Fibroblast of peridontal ligament (primary cell): Measurements from ENCODE around the gene INHBB.
"Not testable (repeated sequence)": the region's sequence is repeated elsewhere in the genome, so short reads cannot be mapped to it uniquely, and the experiment has no call there.

Experiments used
- DNase-seq: peaks from one replicate; pipeline ENCODE4 v3.0.0-alpha.2; 2010; ENCODE audit errors: extremely low read depth

INHBB gene

GRCh38 chr2:120381192-120381591 is 35.3 kb downstream of the INHBB start:
- DNase-seq, result no peak

GRCh38 chr2:120381661-120382060 is 35.7 kb downstream of the INHBB start:
- no peak for DNase-seq

GRCh38 chr2:120382541-120383144 is 36.7 kb downstream of the INHBB start:
- DNase-seq, result no peak

GRCh38 chr2:120383191-120383590 is 37.3 kb downstream of the INHBB start:
- no peak for DNase-seq

DNA sequence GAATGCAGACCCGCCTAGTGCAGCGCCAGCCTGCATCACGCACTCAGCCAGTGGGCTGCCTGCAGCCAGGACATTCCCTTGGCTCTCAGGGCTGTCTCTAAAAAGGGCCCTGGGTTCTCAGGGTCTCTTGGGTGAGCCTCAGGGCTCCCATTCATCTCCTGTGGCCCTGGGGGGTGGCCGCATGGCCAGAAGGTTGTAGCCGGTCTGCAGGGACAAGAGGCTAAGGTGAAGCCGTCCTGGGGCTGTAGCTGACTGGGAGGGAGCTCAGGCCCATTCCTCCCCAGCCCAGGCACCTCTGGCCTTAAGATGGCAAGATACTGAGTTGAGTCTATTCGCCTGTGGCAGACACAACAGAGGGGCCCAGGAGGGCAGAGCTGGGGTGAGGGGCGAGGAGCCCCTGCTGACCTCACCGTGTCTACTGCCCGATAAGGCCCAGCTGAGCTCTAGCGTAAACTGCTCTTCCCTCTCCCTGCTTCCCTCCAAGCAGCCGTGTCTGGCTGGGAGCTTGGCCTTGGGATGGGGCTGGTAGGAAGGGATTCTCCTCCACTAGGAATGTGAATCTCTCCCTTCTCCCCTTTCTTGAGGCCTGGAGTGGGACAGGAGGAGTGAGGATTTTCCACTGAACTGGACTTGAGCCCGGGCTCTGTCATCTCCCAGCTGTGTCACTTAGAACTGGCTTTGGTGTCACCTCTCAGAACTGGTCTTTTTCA is 37.9 kb downstream of the INHBB start:
- DNase-seq, result no peak

DNA sequence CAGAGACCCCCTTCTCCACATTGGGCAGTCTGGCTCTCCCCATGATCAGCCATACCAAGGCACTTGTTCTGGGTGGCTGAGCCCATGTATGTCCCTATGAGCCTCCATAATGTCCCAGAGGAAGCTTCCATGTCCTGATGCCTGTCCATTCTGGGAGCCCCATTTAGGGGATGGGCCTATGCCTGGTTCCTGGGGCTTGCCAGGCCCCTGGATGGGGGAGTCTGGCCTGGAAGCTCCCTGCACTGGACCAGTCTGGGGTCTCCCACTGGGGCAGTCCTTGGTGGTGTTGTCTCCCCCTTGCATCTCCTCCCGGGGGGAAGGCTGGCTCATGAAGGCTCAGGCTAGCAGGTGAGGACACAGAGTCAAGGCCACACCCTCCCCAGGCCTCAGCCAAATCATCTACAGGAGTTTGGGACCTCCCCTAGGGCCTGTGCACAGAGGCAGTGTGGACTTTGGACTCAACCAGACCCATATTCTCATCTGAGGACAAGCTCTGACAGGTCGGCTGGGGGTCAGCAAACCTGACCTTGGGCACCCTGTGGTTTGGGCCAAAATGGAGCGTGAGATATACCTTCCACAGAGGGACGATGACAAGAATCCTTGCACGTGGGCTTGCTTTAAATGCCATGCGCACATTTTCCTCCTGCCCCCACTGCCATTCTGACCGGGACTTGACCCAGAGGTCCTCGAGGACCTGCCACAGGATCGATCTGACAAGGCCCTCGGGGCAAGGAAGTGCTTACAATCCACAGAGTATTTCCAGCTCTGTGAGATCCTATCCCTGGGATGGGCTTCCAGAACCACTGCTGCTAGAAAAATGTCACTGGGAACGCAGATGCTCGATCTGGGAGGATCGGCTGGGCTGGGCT is 38.8 kb downstream of the INHBB start:
- DNase-seq, result no peak

DNA sequence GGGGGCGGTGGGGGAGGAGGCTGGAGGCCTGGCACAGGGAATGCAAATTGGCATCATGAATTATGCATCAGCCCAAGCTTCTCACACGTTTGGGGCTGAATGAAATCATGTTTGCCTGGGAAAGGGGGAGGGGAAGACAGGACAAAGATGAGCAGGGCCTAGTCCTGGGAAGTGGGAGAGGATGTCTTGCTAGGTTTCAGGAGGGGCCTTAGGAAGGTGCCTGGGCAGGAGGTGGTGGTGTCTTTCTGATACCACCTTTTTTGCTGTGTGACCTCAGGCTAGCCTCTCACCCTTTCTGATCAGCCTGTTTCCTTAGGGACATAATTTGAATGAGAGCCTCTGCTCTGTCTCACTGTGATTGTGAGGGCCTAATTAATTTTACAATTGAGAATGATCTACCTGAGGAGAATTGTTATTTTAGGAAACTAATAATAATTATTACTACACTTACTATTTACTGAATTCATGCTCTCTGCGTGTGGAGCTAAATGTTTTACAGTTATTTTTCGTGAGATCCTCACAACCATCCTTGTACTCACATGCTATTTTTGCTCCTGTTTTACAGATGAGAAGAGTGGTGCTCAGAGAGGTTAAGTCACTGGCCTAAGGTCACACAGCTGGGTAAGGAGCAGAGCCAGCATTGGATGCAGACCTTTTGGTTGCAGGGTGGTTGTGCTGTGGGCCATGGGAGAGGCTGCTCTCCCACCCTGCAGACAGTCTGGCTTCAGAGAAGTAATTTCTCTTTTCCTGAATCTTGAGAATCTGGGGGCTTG is 39.6 kb downstream of the INHBB start:
- DNase-seq, result no peak

- DNase-seq, result no peak
Measured at GRCh38 chr2:120388222-120389035, 42.5 kb downstream of the INHBB start.

DNA sequence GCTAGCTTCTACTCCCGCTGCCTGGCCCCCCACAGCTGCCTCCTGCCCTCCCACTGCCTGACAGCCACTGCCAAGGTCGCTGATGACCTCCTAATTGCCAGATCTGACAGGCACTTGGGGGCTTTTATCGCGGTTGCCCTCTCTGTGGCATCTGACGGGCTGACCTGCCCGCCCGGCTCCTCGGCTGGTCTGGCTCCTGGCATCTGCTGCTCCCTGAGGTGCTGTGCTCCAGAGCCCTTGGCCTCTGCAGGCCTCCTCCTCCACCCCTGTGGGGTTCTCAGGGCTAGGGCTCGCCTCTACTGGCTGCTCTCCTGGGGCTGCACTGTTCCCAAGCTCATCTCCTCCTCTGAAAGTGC is 43.1 kb downstream of the INHBB start:
- DNase-seq, result no peak

- DNase-seq, result no peak
Measured at GRCh38 chr2:120390381-120391055, 44.6 kb downstream of the INHBB start.

DNA sequence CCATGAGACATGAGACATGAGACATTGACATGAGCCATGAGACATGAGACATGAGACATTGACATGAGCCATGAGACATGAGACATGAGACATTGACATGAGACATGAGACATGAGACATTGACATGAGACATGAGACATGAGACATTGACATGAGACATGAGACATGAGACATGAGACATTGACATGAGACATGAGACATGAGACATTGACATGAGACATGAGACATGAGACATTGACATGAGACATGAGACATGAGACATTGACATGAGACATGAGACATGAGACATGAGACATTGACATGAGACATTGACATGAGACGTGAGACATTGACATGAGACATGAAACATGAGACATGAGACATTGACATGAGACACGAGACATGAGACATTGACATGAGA is 45.4 kb downstream of the INHBB start:
- DNase-seq, result not testable (repeated sequence)

DNA sequence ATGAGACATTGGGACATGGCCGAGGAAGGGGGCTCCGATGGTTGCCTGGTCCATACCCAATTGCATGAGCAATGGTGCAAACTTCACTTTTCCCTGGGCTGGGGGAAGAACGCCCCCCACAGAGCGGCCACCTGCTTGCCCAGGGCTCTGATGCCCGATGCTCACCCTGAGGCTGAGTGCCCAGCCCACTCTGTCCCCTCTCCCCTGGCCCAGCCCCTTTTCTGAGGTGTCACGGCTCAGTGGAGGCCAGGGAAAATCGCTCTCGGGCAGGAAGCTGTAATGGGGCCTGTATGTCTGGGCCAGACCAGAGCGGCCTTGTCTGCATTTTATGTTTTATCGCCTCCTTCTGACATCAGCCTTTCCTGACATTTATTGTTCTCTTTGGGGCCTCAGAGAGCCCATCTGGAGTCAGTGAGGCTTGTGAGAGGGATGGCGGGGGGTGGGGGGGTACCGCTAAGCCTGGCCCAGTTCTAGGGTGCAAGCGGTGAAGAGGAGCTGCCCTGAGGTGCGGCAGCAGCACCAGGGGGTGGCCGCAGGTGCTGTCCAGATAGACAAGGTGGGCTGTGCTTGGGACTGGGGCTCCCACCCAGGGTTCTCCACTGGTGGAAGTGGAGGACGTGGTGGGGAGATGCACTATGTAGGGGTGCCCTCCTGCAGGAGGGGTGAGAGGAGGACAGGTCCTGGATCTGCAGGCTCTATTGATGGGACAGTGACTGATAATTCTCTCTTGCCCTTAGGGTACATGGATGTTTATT is 46.2 kb downstream of the INHBB start:
- no peak for DNase-seq

GRCh38 chr2:120392923-120393322 is 47.0 kb downstream of the INHBB start:
- DNase-seq, result no peak

GRCh38 chr2:120393456-120393855 is 47.5 kb downstream of the INHBB start:
- DNase-seq, result no peak

GRCh38 chr2:120394764-120395163 is 48.8 kb downstream of the INHBB start:
- no peak for DNase-seq

DNA sequence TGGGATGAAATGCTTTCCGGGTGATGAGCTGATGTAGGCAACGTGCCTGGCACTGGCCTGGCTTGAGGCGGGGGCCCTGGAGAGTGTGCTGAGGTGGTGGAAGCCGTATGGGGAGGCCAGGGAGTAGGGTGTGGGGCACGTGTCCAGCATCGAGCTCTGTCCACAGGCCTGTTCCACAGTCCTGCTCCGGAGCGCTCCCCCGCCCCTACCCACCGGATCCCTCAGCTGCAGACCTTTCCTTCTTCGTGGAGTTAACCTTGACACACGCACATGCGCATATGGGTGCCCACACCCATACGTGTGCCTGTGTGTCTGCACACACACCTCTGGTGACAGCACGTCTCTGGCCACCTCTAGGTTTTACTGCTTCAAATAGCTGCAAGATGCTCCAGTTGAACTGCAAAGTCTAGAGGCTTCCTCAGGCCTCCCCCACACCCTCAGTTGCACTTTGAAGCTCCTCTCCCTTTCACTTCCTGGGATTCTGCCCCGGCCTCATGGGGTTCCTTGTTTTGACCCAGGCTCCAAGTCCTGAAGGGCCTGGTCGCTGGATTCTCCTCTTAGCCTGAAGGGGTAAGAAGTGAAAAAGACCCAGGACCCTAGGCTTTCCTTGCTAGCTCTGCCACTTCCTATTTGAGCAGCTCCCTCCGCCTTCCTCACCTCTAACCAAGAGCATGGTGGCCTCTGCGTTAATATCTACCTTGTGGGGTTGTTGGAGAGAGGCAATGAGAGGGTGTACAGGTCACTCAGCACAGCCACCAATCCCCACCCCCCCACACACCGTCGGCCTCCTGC is 49.5 kb downstream of the INHBB start:
- DNase-seq, result no peak

DNA sequence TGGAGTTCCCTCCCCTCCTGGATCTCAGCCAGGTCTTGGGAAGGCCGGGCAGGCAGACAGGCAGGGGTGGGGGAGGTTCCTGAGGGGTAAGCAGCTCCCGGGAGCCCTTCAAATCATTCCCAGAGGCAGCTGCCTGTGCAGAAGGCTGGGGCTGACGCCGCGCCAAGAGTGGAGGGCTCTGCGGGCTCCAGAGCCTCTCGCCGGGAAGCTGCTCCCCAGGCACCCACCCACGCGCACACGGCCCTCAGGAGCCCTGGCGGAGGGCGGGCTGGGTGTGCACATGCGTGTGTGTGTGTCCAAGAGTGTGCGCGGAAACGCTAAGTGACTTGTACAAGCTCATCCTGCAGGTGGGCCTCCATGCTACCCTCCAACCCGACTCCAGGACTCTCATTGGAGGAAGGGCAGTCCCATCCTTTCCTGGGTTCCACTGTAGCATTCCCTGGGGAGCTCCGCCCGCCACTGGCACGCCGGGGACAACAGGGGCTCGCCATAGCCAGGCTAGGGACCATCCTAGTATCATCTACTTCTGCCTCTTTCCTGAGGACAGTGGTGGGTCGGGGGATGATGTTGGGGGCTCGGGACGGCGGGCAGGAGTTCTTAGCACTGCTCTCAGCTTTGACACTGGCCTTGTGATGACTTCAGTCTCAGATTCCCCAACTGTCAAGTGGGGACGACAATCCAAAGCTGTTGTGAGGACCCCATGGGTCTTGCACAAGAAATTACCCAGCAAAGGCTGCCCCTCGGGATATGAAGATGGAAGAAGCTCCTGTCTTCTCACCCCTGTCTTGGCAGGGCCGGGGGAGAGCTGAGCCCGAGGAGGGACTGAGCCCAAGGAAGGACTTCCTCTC is 50.3 kb downstream of the INHBB start:
- no peak for DNase-seq
